Muscle of back (tissue), 11 donors: ENCODE results near the gene LHX3. TPM values are rescaled to one million over a fixed set of nuclear protein-coding genes. Genes with fewer than 3 reads are reported as not detected.

Experiments used
- DNase-seq, 3 donors: peaks; one replicate each; pipeline versions ENCODE4 v3.0.0 to v3.0.0-alpha.2; 2013
- polyA plus RNA-seq, 10 donors: library from polyadenylated mRNA; unstranded; fragments of 120-200 nt; gene quantifications; one replicate each; pipeline ENCODE4 v1.2.1, GENCODE V29; 2013; ENCODE audit not compliant: insufficient read length in 10 of 10

LHX3 gene
- polyA plus RNA-seq, 10 donors = 0.07 to 0.28 TPM; not detected in 8

DNA sequence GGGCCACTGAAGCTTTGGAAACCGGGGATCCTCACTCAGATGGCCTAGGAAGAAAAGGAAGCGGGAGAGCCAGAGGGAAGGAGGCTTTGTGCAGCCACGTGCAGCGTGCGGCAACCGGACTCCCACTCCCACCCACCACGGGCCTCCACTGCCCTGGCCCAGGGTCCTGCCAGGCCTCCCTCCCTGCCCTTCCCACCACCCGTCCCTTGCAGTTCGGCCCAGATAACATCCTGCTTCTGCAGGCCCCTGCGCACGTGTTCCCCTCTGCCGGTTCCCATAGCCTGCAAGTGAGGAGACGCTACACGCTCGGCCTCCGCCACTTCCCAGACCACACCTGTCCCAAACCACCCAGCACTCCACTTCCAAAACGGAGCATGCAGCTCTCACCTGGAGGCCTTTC is 4.3 kb upstream of the LHX3 start:
- no peak for DNase-seq

DNA sequence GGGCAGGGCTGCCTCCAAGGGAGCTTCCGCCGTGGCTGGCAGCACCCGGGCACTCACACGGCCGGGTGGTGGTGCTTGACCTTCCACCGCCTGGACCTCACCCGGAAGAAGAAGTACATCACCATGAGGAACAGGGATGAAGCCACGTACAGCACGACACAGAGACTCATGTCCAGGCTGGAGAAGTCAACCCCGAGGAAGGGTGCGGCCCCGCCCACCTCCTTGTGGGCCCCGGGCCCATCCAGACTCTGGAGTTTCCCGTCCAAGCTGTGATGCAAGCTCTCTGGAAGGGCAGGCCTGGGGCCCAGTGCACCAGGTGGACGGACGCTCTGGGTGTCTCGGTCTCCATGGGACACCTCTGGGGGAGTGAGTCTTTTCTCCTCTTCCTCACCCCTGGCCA is 3.7 kb upstream of the LHX3 start:
- DNase-seq = no peak

DNA sequence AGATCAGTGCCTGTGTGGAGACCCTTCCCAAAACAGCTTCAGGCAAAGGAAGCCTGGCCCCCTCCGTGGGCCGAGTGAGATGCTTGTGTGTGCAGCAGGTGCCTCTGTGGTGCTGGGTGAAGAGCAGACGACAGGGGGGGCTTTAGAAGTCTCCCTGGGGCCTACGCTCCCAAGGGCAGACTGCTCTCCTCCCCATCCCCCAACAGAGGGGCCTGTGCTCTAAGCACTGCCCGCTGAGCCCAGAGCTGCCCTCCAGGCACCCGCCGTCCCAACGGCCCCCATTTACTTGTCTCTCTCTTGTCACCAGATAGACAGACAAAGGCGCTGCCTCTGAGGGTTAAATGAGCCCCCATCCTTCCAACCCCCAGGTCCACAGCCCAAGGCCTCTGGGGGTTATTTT is 2.7 kb upstream of the LHX3 start:
- no peak for DNase-seq

DNA sequence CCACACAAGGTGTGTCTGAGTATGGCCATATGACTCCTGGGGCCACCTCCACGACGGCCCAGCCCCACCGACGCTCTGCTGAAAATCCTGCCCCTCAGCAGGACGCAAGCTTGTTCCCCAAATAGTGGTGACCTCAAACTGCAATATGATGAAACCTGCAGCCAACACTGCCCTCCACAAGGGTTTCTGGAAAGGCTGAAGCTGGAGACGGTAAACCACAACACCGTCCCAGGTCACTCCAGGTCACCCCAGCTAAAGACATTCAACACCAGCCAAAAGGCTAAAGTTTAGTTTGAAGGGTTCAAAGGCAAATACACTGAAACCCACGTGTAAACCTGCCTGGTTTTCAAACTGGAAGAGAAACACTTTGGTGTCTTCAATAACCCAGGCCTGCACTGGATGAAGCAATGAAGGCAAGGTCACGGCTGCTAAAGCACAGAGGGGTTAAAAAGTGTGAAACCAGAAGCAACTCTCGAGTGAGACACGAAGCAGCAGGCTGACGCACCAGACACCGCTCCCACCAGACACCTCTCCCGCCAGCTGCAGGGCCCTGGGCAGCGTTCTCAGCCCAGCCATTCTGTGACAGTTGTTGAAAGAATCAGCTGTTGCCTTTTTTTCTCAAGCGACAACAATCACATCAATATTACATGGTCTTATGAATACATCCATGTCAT is 1.8 kb upstream of the LHX3 start:
- DNase-seq = no peak

DNA sequence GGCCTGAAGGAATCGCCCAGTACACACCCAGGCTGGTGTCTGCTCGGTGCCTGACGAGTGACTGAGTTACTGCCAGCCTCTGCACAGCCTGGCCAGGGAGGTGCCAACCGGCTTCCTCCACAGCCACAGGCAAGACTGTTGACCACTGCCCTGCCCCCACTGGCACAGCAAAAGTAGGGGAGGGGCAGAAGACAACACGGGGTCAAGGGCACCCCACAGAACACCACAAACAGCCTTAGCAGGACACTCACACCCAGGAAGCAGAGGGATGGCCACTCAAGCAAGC is 722 bp upstream of the LHX3 start:
- DNase-seq = no peak

DNA sequence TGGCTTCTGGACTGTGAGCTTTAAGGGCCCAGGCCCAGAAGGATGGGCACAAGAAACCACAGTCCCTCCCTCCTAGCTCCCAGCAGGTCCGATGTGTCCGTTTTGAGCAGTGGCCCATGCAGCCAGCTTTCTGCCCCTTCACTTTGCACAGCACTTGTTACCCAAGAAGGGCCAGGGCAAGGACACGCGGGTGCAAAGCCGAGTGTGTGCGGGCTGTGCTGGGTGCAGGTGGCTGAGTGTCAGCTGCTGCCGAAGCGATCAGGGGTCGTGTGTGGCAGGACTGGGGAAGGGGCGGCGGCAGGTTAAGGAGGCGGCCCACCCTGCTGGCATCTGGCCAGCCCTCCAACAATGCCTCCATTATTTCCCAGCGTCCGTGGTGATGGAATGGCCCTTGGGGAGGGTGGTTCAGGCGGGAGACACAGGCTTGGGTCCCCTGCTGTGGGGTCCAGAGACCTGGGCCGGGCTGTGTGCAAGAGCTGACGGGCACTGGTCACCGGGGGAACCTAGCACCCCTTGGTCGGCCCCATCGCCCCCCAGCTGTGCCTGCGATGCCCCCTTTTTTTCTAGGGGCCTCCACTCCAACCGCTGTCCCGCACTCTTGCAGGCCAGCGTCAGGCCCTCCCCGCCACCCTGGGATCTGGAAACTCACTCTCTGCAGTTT is 653 bp downstream of the LHX3 start:
- no peak for DNase-seq

DNA sequence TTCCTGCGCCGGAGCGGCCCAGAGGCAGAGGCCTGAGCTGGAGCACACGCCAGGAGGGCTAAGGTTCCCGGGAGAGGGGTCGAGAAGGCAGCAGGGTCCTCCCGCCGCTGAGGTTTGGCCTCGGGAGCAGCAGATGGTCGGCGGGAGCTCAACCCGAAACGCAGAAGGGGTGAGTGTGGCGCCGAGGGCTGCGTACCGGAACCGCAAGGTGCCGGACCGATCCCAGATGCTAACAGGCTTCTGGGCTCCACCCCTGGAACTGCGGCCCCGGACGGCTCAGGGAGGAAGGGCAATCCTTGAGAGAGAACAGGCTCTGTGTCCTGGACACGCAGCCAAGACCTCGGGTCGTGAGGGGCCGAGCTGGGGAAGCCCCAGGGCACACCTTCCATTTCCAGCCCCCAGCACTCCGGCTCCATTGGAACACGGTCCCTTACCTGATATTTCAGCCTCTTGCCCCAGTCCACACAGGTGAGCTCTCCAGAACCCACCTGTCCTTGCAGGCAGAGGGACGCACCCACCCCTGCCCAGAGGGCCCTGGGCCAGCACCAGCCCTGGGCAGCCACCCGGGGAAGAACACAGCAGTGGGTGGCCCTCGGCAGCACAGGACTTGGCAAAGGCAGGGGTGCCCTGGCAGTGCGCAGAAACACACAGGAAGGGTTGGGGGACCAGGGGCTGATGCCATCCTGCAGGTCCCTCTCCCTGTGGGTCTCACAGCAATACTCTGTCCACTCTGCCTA is 1.4 kb downstream of the LHX3 start:
- DNase-seq = no peak

DNA sequence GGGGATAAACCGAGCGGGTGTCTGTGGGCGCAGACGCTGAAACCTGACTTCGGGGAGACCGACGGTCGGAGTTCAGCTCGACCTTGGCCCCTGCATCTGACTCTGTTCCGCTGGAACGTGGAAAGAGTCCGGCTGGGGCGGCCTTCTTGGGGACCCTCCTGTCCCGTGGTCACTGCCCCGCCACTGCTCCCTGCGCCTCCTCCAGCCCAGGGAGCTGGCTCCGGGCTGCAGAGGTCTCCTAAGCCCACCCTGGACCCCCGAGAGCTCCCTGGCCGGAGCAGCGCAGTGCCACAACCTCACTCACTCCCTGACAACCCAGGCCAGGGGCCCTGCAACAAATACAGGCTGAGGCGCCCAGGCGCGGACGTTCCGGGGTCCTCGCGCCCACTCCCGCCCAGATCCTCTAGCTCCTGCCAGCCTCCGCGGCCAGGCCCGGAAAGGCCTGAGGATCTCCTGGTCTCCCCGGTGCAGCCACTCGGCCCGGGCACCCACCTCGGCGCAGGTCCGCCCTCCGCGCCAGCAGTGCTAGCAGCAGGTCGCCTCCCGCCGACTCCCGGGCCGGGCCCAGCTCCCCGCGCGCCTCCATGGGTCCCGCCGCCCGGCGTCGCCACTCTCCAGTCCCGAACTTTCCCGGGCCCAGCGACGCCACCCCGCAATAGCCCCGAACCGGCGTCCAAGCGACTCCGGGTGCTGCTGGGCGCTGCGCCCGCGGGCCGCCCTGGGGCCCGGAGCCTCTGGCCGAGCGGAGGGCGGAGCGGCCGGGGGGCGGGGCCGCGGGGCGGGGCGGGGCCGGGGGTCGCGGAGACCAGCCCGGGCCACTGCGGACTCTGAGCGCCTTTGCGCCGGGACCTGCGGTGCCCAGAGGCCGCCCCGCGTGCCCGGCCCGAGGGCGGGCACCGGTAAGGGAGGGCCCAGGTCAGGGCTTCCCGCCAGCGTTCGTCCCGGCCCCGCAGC is 2.2 kb downstream of the LHX3 start:
- DNase-seq = no peak

DNA sequence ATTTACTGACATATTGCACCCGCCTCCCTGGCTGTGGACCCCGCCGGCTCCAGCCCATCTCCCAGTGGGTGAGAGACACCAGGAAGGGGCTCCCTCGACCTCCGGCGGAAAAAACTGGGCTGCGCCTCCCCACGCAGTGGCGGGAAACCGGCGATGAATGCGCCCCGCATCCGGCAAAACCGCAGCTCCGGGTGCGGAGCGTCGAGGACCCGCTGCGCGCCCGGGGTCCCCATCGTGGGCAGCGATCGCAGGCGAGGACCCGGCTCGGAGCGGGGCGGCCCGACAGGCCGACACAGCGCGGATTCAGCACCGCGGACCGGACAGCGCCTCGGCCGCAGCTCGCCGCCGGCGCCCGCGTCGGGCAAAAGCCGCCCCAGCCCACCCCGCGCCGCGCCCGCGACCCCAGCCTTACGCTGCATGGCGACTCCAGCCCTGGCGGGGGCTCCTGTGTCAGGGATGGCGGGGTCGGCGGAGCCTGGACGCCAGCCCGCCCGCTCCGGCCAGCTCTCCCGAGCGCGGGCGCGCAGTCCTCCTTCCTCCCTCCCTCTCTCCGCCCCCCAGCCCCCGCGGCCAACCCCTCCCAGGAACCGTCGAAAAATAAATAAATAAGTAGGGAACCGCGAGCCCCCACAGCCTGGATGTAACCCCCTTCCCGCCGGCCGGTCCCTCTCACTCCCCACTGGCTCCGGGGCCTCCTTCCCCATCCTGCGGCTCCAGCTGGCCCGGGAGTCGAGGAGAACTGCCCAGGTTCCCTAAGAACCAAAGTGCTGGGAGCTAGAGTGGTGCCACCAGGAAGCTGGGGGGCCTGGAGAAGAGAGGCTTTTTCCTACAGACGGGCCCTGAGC is 3.1 kb downstream of the LHX3 start:
- peak in 2 of 3 donors; percentile 57 to 70 for DNase-seq

DNA sequence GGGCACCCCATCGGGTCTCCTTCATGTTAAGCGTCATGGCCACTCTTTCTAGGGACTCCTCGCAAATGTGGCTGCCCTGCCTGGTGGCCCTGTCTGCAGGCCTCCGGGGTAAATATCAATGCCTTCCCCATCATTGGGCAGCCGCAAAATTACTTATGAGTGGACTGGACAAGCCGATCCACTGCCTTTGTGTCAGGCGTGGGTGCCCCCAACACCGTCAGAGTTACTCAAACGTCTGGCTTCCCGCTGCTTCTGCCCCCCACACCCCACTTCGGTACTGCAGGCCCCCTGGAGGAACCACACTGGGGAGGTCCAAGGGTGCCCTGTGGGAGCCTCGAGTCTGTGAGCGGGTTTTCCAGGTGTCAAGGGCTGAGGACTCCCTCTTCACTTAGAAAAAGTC is 3.8 kb downstream of the LHX3 start:
- DNase-seq = no peak

DNA sequence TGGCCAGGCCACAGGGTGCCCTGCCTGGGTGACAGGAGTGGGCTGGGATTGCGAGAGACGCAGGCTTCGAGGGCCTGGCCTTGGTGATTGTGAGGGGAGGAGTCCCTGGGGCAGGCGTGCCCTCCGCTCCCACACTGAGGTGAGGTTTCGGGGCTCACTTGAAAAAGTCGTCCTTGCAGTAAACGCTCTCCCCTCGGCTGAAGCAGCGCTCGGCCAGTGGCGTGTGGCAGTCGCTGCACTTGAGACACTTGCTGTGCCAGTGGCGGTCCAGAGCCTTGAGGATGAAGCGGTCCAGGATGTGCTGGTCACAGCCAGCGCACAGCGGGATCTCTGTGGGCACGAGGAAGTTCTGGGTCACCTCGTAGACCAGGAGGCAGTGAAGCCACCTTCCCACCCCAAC is 4.5 kb downstream of the LHX3 start:
- no peak for DNase-seq

DNA sequence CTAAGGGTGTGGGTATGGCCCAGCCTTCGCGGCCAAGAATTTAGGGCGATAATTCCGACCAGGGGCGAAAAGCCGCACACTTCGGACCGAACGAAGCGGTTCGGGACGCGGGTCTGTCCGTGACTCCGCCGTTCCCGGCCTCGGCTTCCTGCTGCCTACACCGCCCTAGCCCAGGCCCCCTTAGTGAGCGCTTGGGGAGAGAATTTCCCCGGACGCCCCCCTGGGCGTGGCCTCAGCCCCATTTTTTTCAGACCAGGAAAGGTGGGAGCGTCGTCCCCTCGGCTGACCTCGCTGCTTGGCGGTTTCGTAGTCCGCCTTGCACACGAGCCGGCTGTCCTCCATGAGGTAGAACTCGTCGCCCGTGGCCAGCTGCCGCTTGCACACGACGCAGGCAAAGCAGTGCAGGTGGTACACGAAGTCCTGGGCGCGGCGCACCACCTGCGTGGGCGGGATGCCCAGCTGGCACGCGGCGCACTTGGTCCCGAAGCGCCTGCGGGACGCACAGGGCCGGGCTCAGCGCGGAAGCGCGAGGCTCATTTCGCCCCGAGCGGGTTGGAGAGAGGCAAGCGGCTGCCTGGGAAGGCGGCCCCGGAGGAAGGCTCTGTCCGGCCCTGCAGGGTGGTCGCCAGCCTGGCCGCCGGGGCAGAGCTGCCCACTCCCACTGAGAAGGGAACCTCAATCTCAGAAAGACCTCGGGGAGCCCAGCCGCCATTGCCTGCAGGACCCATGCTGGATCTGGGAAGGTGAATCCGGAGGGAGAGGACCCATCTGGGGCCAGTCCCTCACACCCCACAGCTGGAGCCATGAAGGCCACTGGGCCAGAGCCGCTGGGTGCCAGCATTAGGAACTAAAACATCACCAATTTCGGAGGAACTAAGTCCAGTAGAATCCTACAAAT is 5.3 kb downstream of the LHX3 start:
- DNase-seq = no peak

DNA sequence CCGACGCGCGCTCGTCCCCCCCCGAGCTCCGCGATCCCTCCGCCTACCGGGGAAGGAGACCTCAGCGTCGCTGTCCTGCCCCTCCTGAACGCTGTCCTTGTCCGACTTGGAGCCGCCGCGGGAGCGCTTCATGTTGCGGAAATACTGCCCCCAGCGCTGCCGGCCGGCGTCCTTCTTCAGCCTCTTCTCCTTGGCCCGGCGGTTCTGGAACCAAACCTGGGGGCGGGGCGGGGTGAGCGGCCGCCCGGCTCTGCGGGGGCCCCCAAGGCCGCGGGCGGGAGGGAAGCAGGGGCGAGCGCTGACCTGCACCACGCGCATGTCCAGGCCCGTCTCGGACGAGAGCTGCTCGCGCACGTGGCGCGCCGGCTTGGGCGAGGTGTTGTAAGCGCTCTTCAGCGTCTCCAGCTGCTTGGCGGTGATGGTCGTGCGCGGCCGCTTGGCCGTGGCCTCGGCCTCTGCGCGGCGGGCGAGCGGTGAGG is 6.3 kb downstream of the LHX3 start:
- peak in 1 of 3 donors; percentile 19 for DNase-seq

DNA sequence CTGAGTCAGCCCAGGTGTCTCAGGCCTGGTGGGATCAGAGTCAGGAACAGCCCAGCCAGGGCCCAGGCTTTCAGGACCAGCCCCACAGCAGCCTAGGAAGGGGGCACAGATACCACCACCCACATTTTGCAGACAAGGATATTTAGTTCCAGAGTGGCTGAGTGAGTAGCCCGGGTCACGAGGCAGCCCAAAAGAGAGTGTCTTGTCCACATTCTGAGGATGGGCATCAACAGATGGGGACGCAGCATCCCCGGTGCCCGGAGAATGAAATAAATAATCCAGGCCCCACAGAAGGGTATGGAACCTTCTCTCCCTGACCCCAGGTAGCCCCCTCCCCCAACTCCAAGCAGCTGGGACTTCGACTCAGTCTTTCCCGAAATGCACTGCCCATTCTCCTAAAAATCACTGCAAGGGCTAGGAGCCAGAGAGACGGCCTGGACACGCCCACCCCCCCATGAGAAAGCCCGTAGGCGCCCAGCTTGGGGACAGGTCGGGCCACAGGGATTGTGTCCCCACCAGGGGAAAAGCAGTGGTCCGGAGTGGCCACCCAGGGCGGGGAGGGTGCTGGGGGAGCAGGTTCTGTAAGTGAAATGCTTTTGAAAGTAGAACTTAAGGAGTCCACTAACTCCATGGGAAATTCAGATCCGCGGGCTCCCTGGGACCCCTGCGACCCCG is 6.9 kb downstream of the LHX3 start:
- DNase-seq = no peak

DNA sequence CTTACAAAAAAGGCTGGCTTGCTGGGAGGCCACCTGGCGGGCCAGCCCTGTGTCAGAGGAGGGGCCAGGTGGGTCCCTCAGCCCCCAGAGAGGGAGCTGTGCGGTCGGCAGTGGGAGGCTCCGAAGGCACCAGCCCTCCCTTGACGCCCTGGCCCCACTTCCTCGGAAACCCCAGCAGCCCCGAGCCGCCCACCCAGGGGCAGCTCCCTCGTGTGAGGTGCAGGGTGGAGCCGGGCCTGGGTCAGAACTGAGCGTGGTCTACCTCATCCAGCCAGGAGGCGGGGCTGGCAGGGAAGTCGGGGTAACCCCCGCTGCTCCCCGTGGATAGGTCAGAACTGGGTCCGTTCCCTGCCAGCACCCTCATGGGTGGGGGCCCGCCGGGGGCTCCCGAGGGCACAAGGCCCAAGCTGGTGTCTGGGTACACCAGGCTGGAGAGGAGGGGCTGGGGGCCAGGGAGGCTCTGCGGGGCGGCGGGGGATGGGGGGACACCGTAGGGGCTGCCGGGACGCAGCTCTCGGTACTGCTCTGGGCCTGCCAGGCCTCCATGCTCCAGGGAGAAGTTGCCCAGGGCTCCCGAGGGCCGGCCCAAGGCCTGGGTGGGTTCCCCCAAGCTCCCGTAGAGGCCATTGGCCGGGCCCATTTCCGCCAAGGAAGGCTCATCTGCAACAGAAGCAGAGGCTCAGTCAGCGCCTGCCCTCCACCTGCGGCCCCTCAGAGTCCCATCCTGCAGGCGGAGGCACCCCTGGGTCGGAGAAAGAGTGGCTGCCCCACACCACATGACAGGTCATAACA is 7.6 kb downstream of the LHX3 start:
- no peak for DNase-seq

DNA sequence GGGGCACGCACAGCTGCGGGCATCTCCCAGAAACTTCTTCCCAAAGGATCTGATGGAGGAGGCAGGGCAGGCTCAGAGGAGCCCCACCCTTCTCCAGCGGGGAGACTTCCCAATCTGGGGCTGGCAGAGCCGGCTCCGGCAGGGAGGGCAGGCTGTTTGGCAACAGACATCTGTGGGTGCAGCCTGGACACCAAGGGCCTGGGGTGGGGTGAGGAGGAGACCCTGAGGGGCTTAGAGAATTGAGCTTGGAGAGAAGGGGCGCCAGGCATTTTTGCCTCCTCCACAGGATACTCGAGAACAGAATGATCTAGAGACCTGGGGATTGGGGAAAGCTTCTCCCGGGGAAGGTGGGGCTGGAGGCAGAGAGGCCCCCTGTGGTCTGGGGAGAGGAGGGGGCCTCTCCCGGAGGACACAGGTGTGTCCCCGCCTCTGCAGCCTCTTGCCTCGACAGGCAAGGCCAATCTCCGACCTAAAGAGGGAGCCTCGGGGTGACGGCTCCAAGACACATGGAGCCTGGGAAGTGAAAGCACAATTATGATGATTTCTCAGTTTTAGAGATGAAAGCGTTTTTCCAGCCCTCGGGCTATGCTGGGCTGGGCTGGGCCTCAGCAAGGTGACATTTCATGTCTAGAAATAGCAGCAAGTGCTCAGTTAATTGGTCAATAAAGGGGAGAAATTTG is 8.4 kb downstream of the LHX3 start:
- no peak for DNase-seq

DNA sequence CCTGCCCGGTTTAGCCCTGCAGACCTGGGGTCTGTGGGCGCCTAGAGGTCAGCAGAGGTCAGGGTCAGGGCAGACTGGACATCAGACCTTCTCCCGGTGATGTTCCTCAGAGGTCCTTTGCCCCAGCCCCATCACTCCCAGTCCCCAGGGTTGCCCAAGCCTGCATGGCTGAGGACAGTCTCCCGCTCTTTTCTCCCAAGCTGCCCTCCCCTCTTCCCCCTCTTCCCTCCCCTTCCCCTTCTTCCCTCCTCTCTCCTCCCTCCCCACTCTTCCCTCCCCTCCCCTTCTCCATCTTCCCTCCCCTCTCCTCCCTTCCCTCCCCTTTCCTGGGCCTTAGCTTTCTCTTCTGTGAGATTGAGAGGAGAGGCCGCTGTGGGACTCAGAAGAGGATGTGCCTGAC is 10.4 kb downstream of the LHX3 start:
- DNase-seq = no peak

DNA sequence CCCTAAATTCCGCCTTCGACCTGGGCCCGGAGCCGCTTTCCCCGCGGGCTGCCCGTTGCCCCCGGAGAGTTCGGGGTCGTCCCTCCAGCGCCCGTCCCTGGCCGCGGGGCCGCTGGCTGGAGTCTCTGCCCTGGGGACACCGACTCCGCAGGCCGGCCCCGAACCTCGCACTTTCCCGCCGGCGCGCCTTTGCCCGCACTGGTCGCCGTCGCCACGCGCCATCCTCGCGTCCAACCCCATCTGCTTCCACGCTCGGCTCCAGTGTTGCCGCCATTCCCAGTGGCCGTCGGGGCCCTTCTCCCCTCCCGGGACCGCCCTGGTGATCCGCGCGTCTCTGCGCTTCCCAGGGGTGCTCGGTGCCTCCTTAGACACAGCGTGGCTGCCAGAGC is 11.0 kb downstream of the LHX3 start:
- DNase-seq = no peak
